HG03159 (cell line): ENCODE measurements around the gene SHF.
"Not testable (repeated sequence)": the region's sequence is repeated elsewhere in the genome, so short reads cannot be mapped to it uniquely, and the experiment has no call there.

Experiments
- ATAC-seq: cut with Tn5 transposase; IDR thresholded peaks from one replicate; pipeline ENCODE4 v1.9.1; 2021; ENCODE audit warnings: mild to moderate bottlenecking, moderate library complexity; ENCODE audit not compliant: unreplicated experiment

Gene SHF

DNA sequence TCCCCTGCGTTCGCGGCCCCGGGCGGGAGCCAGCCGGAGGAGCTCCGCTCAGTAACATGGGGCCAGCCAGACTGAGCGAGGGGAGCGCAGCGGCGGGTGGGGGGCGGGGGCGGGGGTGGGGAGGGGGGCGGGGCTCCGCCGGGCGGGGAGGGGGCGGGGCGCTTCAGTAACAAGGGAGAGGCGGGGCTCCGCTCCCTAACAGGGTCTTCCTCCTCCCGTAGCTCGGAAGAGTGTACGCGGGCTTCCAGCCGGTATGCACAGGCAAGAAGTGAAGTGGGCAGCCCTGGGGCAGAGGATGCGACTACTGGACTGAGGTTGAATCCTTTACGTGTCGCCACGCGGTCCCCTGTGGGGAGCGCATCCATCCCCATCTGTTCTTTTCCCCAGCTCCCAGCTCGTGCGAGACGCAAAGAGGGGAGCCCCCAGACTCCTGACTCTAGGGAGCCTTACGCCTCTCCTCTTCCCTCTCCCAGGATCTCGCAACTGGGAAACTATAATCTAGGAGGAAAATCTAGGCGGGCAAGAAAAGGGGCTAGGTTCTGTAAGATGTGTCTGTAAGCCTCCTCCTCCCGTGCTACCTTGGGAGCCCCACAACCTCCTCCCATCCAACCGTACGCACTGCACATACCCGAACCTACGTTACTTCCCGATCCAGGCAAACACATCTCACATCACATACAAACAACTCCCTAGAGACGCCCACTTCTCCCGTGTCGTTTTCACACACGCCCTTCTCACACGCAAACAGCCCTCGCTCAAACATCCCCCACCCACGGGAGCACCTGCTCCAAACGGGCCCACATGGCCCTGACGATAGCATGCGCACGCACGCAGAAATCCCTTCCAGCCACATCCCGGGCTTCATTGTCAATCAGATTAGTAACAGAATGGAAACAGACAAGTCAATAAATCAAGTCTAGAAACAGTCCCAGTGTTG lies at the start of gene SHF:
Gene SHF (minus strand): TSS at position 73 of the 937 bp plus-strand sequence. CDS start 15 bp downstream, at position 58.
- ATAC-seq: no peak

GRCh38 chr15:45236806-45237205 lies 49.0 kb upstream of the SHF start:
- not testable (repeated sequence) for ATAC-seq

- no peak for ATAC-seq
Measured at GRCh38 chr15:45234562-45235235, 46.9 kb upstream of the SHF start.

GRCh38 chr15:45231864-45232562 lies 44.2 kb upstream of the SHF start:
- ATAC-seq: no peak

DNA sequence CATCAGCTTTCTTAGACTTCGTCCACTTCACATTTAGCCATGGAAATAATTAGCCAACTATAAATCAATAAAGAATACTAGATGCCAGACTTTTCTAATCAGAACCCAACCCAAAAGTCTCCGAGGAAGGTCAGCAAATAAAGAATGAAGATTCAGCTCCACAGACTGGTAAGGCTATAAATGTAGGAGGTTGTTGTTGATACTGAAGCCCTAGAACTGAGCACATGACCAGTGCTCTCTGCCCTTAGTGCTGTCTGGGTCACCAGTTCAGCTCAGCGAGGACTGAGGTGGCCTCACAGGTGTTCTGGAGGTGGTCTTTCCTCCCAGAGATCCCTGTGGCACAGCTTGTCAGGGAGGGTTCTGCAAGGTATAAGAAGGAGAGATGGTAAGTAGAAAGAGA lies 43.4 kb upstream of the SHF start:
- no peak for ATAC-seq

DNA sequence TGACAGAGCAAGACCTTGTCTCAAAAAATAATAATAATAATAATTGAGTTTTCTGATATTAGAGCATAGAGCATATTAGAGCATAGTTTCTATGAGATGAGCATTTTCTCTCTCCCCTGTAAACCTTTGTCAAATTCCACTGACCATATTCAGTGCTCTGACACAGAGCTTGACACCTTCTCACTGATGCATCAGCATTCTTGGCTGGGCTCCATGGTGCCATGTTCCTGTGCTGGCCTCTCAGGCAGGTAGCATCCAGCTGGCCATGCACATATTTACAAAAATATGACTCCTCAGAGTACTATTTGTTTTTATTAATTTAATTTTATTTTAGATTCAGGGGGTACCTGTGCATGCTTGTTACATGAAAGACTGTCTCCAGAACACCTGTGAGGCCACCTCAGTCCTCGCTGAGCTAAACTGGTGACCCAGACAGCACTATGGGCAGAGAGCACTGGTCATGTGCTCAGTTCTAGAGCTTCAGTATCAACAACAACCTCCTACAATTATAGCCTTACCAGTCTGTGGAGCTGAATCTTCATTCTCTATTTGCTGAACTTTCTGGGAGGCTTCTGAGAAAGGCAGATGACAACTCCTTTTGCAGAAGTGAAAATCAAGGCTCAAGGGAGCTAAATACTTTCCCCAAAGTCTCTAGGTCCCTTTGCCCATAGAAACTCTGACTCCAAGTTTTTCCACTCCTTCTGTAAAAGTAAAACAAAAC lies 42.6 kb upstream of the SHF start:
- ATAC-seq: no peak

DNA sequence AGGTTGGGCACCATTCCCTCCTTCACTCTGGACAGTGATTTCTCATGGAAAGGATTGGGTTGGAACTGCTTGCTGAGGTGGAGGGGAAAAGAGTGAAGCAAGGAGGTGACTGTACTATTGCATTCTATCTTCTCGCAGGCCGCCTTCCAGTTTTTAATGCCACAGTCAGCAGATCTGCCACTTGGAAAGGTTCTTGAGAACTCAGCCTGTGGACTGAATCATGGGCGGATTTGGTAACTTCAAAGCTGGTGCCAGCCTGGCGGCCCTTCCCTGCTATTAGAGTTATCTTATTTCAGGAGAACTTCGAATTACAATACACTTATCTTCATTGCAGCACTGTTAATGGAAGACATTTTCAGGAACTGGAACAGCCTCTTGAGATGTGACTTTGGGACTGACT lies 41.2 kb upstream of the SHF start:
- ATAC-seq: no peak

DNA sequence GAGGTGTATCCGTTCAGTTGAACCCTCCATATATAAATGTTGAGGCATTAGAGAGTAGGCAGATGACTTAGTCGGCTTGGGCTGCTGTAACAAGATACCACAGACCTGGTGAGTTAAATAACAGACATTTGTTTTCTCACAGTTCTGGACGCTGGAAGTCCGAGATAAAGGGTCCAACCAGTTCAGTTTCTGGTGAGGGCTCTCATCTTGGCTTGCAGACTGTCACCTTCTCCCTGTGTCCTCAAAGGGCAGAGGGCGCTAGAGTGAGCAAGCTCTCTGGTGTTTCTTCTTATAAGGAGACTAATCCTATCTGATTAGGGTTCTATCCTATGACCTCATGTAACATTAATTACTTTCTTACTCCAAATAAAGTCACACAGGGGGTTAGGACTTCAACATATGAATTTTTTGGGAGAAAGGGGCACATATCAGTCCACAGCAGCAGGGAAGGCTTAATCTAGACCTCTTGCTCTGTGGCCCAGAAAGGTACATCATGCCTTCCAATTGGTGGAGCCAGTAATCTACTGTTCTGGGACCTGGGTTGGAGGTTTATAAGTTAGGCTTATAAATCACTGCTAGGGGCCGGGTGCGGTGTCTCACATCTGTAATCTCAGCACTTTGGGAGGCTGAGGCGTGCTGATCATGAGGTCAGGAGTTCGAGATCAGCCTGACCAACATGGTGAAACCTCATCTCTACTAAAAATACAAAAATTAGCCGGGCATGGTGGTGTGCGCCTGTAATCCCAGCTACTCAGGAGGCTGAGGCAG lies 37.9 kb upstream of the SHF start:
- ATAC-seq: no peak

DNA sequence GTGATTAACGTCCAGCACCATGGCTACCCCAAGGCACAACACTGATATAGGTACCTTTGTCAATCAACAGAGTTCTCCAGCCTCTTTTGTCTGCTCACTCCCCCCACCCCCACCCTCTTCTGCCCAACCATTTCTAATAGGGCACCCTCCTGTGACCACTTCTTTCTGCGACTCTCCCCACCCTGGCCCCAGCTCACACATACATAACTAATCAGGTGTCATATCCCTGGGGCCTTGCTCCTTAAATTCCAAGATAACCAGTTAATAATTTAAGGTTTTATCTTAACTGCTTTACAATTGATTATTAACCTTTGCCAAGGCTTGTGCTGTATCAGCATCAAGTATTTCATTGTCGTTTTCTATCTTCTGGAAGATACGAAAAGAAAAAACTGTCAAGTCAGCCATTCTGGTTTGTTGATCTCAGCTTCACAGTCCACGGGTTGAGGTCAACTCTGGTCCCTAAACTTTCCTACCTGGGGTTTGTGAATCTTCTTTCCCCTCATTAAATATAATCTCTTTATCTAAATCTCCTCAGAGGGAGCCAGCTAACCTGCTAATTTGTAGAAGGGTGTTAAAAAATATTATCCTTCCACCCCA lies 37.0 kb upstream of the SHF start:
- no peak for ATAC-seq

DNA sequence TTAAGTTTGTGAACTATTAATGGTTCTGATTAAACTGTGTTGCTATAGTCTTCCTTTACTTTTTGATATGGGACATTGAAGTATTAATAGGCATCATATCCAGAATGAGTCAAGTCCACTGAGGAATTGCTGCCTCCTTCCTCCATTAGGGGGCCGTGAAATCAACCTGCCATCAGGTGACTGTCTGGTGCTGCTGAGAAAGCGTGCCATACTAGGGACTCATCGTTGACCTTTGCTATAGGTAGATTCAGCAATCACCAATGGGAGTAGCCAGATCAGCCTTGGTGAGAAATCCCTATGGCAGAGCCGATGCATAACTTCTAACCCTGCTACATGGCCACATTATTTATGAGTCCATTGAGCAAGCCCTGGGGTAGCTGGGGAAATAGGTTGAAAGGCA lies 34.2 kb upstream of the SHF start:
- no peak for ATAC-seq

GRCh38 chr15:45221053-45221599 lies 33.4 kb upstream of the SHF start:
- no peak for ATAC-seq

DNA sequence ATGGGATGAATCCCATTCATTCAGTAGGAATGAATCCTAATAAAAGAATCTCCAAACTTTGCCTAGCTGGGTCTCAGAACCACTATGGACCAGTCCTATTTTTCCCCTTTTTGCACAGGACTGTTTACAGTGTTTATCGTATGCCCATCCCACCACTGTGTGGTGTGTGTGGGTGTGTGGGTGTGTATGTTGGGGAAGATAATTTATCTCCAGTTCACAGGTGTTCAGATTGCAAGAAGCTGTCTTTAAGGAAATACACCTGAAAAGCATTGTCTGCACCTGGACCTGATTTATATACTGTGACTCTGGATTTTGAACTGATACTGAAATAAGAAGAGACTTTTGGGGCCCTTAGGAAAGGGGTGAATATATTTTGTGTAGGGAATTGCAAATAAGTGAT lies 24.7 kb upstream of the SHF start:
- ATAC-seq: no peak

DNA sequence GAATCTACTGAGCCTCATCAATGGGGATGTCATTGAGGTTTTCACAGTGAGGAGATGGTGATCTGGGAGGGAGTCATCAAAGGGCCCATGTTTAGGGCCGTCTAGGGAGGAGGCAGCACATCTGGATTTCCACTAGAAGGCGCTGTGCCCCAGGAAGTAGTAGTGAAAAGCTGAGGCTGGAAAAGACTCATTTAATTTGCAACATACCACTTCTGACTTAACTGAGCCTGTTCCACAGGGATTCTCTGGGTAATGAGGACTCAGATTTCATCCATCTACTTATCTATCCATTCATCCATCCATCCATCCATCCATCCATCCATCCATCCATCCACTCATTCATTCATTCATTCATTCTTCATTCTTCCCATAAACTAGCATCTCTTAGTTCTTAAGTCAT lies 17.4 kb upstream of the SHF start:
- peak; percentile 27 for ATAC-seq

DNA sequence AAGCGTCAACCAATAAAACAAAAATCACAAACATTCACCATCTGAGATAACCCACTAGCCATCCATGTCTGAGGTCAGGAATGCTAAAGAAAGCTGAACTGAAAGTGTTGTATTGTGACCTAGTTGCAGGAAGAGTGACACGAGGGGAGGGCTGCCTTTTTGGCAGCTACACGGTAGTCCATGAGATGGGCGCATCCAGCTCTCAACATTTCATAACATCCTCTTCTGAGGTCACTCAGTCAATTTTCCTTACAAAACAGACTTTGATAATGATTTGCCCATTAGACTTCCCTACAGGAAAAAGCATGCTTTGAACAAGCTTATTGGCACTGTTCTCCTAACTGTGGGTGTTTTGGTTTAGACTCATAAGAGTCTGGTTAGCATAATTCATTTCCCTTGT lies 15.4 kb upstream of the SHF start:
- ATAC-seq: no peak

- ATAC-seq: no peak
Measured at GRCh38 chr15:45201869-45202268, 14.1 kb upstream of the SHF start.

DNA sequence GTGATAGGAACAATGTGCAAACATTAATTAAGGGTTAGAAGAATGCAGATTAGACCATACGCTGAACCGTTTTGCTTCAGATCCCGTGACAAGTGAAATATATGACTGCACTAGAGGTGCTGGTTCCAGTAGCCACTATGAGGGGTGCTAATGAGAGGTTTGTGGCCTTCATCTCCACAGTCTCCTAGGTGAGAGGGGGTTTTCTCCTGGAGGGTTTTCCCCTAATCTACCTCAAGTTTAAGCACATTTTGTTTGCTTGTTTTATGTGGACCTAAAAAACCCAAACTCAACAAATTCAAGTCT lies 13.7 kb upstream of the SHF start:
- no peak for ATAC-seq

DNA sequence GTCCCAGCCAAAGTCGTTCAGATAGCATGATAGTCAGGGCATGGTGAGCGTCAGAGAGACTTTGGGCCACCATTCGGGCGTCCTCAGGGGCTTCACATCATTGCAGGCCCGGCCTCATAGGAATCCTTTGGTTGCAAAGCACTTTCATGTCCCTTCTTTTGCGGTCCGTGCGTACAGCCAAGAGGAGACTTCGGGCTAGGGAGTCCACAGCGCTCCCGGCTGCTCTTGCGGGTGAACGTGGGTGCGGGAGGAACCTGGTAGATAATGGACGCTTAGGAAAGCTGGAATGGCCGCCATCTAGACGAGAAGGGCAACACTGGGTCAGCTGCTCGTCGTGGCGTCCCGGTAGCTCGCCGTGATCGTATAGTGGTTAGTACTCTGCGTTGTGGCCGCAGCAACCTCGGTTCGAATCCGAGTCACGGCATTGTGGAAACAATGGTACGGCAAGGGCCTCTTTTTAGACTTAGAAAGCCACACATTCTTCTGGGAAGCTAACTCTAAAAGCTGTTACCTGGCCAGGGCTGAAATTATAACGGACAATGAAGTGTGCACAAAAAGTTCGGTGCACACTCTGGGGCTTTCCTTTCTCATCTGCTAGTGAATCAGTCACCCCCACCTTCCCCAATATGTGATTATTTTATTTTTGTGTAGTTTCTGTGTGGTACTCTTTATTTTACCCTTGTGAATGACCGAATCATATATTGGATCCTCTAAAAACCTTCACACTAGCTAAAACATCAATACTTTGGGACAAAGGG lies 13.2 kb upstream of the SHF start:
- peak; percentile 7 for ATAC-seq

DNA sequence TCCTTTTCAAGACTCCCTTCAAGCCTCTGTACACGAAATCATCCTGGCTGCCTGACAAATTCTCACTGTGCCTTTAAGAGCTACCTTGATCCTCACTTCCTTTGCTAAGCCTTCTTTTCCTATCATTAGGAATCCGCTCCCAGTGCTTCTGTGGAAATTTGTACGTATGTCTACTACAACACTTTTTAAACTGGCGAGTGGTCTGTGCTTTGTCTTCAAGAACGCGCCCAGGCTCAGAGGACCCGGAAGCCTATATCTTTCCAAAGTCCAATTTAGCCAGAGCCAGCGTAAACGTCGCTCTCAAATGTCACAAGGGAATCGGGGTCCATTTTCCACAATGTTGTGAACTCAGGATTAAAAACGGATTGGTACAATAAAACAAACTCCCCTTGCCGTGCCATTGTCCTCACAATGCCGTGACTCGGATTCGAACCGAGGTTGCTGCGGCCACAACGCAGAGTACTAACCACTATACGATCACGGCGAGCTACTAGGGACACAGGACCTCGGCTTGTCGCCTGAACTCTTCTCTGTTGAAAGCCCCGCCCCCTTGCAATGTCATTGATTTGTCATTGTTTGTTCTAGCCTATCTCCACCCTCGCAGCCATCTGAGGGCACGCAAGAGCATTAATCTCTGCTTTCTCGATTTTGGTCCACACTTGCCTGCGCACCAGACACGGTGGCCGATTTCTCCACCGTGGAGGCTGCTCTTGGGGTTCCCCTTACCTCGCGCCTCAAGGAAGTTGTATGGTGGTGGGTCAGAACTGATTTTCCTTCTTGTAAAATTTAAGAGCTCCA lies 12.4 kb upstream of the SHF start:
- peak; percentile 48 for ATAC-seq
